Measurements from ENCODE around the gene EHMT1.

- TF ChIP-seq CTCF (IDR thresholded peaks at IDR 0.05) = no peak
- TF ChIP-seq EZH2 (IDR thresholded peaks at IDR 0.05; ENCODE audit: borderline replicate concordance, insufficient read depth, low read depth, low read length, poor library complexity, severe bottlenecking) = no peak
Measured at GRCh38 chr9:137734181-137734580, 115.4 kb downstream of the EHMT1 start.
